Fibroblast of pulmonary artery (primary cell): ENCODE measurements around the gene COL19A1.
A peak's percentile ranks its signal among the peaks of the same experiment; 100 is the strongest.
"Not testable (repeated sequence)": the region's sequence is repeated elsewhere in the genome, so short reads cannot be mapped to it uniquely, and the experiment has no call there.

Experiments used
- DNase-seq: peaks from one replicate; pipeline ENCODE4 v3.0.0-alpha.2; 2010; ENCODE audit warnings: low read depth
- H3K4me3 ChIP-seq: replicated peaks from 2 replicates; pipeline ENCODE4 v1.5.1; 2011; ENCODE audit warnings: low read depth, mild to moderate bottlenecking, control low read depth, low read length, moderate library complexity
- TF ChIP-seq, protein P1 (sequence below): IDR thresholded peaks from 2 replicates; pipeline ENCODE4 v1.5.1; 2011; ENCODE audit warnings: mild to moderate bottlenecking, control low read depth, low read length, inconsistent platforms; ENCODE audit errors: missing control alignments

COL19A1 gene

DNA sequence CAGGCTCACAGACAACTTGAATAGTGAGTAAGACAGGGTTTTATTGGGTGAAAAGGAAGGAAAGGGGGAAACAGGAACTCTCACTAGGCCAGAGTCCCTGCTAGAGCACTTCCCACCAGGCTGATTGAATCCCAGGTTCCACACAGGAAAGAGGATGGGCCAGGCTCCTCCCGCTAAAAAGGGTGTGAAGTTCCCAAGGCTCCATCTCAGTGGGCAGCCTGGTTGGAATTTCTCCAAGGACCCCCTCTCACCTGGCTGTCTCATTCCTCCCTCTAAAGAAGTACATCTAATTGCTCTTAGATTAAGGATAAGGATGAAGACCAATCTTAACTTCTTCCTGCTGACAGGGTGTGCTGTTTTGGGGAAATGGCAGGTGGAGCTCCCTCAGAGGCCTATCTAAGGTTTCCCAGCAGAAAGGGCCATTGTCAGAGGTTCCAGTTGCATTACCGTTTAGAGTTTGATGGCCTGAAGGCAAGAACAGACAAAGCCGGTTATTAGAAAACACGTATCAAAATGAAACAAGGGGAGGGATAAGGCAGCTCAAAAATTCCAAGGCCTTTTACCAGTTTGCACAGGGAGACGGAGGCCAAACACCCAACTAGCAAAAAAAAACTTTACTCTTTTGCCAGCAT is 21.5 kb downstream of the COL19A1 start:
- no peak for DNase-seq
- no peak overlapping the region for H3K4me3 ChIP-seq
- TF ChIP-seq, protein P1, sequence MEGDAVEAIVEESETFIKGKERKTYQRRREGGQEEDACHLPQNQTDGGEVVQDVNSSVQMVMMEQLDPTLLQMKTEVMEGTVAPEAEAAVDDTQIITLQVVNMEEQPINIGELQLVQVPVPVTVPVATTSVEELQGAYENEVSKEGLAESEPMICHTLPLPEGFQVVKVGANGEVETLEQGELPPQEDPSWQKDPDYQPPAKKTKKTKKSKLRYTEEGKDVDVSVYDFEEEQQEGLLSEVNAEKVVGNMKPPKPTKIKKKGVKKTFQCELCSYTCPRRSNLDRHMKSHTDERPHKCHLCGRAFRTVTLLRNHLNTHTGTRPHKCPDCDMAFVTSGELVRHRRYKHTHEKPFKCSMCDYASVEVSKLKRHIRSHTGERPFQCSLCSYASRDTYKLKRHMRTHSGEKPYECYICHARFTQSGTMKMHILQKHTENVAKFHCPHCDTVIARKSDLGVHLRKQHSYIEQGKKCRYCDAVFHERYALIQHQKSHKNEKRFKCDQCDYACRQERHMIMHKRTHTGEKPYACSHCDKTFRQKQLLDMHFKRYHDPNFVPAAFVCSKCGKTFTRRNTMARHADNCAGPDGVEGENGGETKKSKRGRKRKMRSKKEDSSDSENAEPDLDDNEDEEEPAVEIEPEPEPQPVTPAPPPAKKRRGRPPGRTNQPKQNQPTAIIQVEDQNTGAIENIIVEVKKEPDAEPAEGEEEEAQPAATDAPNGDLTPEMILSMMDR, result no peak

DNA sequence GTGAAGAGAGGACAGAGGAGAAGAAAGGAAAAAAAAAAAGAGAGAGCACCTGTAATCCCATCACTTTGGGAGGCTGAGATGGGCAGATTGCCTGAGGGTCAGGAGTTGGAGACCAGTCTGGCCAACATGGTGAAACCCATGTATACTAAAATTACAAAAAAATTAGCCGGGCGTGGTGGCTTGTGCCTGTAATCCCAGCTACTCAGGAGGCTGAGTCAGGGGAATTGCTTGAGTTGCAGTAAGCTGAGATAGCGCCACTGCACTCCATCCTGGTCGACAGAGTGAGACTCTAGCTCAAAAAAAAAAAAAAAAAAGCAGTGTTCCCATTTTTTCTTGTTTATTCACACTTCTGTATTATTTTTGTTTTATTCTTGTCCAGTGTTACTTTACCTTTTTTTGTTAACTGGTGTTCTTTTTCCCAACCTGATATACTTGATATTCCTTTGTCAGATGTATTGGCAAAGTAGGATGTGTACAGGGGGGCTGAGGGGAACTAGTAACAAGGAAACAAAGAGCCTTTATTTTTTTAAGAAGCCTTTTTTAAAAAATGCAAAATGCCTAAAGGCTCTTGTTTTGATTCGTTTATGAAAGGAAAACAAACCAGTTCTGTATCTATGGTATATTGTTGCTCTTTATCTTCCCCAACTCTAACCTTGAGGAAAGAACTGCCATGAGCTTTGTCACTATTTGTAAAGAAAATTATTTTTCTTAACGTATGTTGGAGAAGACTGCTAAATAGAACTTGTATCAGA is 22.3 kb downstream of the COL19A1 start:
- H3K4me3 ChIP-seq, result no peak overlapping the region
- TF ChIP-seq, protein P1, result no peak
- DNase-seq, result no peak

DNA sequence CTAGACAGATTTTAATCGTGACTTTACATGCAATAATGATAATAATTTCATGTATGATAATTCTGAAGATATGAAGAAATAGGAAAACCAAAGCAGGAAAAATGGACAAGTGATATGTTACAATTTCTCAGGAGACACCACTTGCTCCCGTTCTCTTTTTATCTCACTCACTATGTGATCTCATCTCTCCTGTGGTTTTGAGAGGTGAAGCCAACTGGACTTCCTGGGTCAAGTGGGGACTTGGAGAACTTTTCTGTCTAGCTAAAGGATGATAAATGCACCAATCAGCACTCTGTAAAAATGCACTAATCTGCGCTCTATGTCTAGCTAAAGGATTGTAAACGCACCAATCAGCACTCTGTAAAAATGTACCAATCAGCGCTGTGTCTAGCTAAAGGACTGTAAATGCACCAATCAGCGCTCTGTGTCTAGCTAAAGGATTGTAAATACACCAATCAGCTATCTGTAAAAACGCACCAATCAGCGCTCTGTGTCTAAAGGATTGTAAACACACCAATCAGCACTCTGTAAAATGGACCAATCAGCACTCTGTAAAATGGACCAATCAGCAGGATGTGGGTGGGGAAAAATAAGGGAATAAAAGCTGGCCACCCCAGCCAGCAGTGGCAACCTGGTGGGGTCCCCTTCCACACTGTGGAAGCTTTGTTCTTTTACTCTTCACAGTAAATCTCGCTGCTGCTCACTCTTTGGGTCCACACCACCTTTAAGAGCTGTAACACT is 23.0 kb downstream of the COL19A1 start:
- H3K4me3 ChIP-seq, DNase-seq: not testable (repeated sequence)

DNA sequence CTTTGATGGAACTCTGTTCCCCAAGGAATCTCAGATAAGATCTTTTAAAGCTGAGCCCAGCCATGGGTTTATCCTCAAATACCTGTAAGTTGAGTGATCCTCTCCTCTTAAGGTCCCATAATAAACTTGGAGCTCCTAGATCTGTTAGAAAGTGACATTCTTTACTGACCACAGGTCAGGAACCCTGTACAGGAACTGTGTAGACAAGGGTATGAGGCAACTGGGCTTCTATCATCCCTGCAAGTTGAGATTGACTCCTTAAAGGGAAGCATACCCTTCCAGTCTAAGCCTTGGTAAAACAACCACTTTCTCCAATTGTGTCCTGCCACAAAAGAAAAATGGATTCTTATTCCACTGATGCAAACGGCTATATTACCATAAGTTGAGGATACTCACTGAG is 26.2 kb downstream of the COL19A1 start:
- not testable (repeated sequence) for DNase-seq, H3K4me3 ChIP-seq

DNA sequence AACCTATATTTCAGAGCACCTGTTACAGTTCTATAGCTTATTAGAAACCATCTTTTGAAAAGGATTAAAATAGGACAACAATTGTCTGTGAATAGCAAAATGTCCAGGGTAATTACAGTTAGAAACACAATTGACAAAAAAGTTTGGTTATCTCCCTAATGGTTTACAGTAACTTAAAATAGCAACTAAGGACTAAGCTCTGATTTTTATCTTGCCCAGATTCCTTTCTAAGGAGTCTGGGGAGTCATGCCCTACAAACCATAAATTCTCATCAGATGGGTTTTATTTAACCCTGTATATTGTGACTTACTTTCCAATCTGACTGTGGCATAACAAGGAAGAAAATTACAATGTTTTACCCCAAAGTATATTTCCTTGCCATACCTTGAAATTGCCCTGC is 26.9 kb downstream of the COL19A1 start:
- DNase-seq, H3K4me3 ChIP-seq: not testable (repeated sequence)

DNA sequence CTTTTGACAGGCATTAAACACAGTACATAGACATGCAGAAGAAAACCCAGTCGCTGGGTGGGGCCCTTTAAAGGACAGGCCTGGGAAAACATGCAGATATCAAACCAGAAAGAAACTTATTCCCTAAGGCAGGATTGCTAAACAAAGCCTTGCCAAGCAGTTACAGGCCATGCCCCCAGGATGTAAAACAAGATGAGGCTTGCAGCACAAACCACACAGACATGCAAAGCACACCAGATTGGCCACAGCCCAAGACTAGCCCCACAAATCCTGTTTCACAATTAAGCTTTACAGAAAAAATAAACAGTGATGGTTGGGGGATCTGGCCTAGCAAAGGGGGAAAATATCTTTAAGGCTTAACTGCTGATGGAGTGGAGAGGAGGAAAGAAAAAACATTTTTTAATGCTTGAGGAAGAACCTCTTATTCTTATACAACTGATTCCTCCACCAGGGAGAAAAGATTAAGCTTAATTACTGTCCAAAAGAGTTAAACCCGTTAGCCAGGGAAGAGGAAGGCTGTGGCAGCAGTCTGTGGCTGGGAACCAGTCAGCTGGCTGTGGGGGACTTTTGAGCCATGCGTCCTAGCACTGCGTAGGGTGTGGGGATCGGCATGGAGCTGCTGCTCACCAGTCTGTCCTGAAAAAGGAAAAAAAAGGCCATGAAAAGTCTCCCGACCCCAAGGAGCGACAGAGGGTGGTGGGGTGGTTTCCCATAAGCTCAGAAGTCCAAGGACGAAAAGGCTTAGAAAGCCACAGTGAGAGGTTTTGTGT is 28.4 kb downstream of the COL19A1 start:
- TF ChIP-seq, protein P1, result no peak
- peak; percentile 77 for DNase-seq
- no peak overlapping the region for H3K4me3 ChIP-seq

DNA sequence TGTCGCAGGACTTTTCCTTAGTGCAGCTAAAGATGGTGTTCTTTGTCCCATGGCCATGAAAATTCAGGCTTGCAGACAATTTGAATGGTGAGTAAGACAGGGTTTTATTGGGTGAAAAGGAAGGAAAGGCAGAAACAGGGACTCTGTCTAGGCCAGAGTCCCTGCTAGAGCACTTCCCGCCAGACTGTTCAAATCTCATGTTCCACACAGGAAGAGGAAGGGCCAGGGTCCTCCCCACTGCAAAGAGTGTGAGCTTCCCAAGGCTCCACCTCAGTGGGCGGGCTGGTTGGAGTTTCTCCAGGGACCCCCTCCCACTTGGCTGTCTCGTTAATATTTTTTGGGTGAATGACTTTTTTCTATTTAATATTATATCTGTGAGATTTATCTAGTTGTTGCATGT is 29.0 kb downstream of the COL19A1 start:
- DNase-seq, result no peak

More for the DNA sequence above, 29.0 kb downstream of the COL19A1 start:
- TF ChIP-seq, protein P1, result no peak
- H3K4me3 ChIP-seq, result no peak overlapping the region
